AG09309 (cell line): Measurements from ENCODE around the gene GAMT.

ENCODE experiments used
- DNase-seq: peaks from one replicate; pipeline ENCODE4 v3.0.0-alpha.2; 2010; ENCODE audit warnings: low read depth
- H3K4me3 ChIP-seq: 2 replicates; pipeline ENCODE4 v1.5.1; 2011; ENCODE audit warnings: mild to moderate bottlenecking, low read depth, low read length, moderate library complexity; ENCODE audit not compliant: control insufficient read depth
- CTCF ChIP-seq: IDR thresholded peaks from 2 replicates; pipeline ENCODE4 v1.5.1; 2011; ENCODE audit warnings: mild to moderate bottlenecking, low read depth, low read length, inconsistent platforms; ENCODE audit not compliant: insufficient read depth, control insufficient read depth; ENCODE audit errors: missing control alignments

Gene GAMT

GRCh38 chr19:1383312-1384084 lies 17.8 kb downstream of the GAMT start, which contains the start of gene NDUFS7:
TSS of gene NDUFS7 (plus strand) at chr19:1383907. CDS start at chr19:1383927, 20 bp downstream.
- TF ChIP-seq CTCF = peak; percentile 15
- H3K4me3 ChIP-seq = peak within 1 kb of the TSS; percentile 99
- peak; percentile 77 for DNase-seq

DNA sequence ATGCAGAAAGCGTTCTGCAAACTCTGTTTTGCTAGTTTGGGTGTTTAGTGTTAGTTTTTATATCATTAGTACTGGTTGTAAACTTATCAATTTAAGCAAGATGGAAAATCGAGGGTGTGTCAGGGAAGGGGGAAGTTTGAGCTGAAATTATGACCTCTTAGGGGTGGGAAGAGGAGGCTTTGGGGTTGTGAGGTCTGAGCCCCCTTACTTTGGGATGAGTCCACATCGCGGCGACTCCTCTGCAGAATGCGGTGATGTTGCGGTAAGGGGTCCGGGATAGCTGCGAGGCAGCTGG lies 18.4 kb downstream of the GAMT start:
- no peak for TF ChIP-seq CTCF
- no peak overlapping the region for H3K4me3 ChIP-seq
- DNase-seq = no peak

- H3K4me3 ChIP-seq = no peak overlapping the region
- no peak for DNase-seq
- no peak for TF ChIP-seq CTCF
Observed at GRCh38 chr19:1382250-1382649, 19.1 kb downstream of the GAMT start.

GRCh38 chr19:1379961-1380489 lies 21.3 kb downstream of the GAMT start:
- no peak overlapping the region for H3K4me3 ChIP-seq
- TF ChIP-seq CTCF = no peak
- DNase-seq = no peak

DNA sequence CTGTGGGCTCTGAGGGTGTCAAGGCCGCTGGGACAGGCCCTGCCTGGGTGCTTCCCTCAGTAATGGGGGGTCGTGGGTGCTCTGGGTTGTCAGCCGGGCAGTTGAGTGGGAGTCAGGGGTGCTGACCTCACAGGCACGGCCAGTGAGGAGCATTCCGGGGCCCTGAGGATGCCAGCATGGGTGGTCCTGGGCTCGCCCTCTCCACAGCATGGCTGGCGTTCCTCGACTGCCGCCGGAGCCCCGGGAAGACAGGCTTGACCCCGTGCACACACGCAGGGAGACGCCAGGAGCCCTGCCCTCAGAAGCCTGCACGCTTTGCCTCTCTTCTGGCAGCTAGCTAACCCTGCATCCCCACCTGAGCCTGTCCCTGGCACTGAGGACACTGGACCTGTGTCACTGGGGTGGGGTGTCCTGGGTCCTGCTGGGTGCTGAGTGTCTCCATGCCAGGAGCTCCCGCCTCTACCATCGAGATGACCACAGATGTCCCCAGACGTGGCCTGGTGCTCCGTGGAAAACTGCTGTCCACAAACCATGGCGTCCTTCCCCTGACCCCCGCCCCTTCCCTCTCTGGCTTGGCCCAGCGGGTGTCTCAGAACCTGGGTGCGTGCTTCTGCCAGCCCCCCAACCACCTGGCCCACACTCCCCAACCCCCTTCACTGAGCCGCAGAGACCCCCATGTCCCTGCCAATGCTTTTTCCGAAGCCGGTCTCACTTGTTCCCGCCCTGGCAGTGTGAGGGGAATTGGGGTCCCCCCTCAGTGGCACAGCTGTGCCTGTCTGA lies 22.0 kb downstream of the GAMT start:
- TF ChIP-seq CTCF = no peak
- DNase-seq = no peak
- no peak overlapping the region for H3K4me3 ChIP-seq

DNA sequence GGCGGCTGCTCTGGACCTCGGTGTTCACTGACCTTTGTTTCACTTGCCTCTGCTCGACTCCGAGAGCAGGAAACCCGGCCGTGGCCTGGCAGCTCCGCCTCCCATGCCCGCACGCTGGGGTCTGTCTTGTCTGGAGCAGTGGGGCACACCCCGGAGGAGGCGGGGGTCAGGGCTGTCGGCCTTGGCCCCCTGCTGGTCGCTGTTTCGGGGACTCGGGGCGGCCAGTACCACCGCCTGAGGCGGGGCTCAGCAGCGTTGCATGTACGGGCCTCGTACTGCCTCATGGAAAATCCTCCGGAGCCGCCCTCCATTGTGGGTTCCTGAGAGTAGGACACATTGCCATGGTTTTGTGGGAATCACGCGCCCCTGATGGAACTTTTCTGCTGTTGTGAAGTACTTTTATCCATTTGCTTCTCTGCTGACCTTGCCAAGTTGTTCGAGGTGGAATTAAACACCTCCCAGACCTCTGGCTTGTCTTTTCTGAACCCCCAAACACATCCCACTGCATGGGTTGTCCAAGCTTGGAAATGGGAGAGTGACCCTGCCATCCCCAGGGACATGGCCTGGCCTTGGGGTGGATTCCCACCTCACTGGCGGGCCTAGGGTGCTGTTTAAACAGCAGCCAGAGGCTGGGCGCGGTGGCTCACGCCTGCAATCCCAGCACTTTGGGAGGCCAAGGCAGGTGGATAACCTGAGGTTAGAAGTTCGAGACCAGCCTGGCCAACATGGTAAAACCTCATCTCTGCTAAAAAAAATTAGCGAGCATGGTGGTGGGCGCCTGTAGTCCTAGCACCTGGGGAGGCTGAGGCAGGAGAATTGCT lies 23.2 kb downstream of the GAMT start:
- no peak overlapping the region for H3K4me3 ChIP-seq
- no peak for TF ChIP-seq CTCF
- no peak for DNase-seq
